ENCODE measurements around the gene UFM1.

The UFM1 gene

DNA sequence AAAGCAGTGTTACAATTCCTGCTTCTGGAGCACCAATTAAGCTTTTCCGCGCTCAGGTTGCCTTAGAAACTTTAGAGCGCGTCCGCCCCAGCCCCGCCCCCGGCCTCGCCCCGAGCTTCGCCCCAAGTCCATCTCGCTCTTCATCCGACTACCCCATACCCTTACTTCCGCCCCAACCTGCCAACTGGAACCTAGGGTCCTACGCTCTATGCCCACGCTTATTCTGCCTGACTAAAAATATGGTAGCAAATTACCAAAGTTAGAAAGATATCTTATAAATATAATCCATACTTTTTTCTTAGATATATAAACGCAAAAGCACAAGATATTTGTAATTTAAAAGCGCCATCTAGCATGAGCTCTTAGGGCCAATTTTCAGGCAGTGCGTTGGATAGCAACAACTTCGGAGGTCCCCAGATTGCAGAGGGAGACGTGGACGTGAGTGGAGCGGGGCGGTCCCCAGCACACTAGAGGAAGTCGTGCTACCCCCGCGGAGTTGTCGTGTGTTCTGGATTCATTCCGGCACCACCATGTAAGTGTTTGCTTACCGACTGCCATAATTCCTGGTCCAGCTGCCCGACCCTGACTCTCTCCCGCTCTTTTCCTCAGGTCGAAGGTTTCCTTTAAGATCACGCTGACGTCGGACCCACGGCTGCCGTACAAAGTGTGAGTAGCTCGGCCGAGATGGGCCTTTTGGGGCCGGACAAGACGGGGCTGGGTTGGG lies at the start of gene UFM1:
Gene UFM1 (plus strand): TSS at position 462 of the 724 bp plus-strand sequence. CDS start 69 bp downstream, at position 531.
- H2AFZ ChIP-seq (ENCODE audit: low read length), result peak within 1 kb of the TSS; percentile 77
- no peaks in the 10 kb centered on the region for H3F3A ChIP-seq (ENCODE audit: insufficient read depth, low read length)
- peak within 1 kb of the TSS; percentile 85 for H3K4me3 ChIP-seq (ENCODE audit: low read length)
- peak within 1 kb of the TSS; percentile 90 for H3K9ac ChIP-seq (ENCODE audit: low read length)
- H3K27me3 ChIP-seq (replicated peaks; ENCODE audit: insufficient read depth, low read length), result no peaks in the 10 kb centered on the region
- peak within 1 kb of the TSS; percentile 60 for H3K4me2 ChIP-seq (ENCODE audit: low read depth, low read length)
- no peaks in the 10 kb centered on the region for H3K9me2 ChIP-seq (replicated peaks; ENCODE audit: insufficient read depth, low read length)
- H3K79me2 ChIP-seq (ENCODE audit: low read length), result peaks cover 28% of the 10 kb centered on the region
- 0 out of 2 replicates have a peak, but pooled peaks cover 5% of the 10 kb centered on the region for H3K4me1 ChIP-seq (ENCODE audit: low read length)
- peak within 1 kb of the TSS; percentile 70; the same call in 1 of the 2 replicates for H3K27ac ChIP-seq (ENCODE audit: low read length)
- peak; percentile 85 for DNase-seq
- no peaks in the 10 kb centered on the region for H3K36me3 ChIP-seq (replicated peaks; ENCODE audit: insufficient read depth, low read length)
- no peaks in the 10 kb centered on the region for H3K9me3 ChIP-seq (replicated peaks; ENCODE audit: insufficient read depth, low read length)
- H4K20me1 ChIP-seq (ENCODE audit: insufficient read depth, low read length), result no peaks in the 10 kb centered on the region
- TF ChIP-seq, protein P1, sequence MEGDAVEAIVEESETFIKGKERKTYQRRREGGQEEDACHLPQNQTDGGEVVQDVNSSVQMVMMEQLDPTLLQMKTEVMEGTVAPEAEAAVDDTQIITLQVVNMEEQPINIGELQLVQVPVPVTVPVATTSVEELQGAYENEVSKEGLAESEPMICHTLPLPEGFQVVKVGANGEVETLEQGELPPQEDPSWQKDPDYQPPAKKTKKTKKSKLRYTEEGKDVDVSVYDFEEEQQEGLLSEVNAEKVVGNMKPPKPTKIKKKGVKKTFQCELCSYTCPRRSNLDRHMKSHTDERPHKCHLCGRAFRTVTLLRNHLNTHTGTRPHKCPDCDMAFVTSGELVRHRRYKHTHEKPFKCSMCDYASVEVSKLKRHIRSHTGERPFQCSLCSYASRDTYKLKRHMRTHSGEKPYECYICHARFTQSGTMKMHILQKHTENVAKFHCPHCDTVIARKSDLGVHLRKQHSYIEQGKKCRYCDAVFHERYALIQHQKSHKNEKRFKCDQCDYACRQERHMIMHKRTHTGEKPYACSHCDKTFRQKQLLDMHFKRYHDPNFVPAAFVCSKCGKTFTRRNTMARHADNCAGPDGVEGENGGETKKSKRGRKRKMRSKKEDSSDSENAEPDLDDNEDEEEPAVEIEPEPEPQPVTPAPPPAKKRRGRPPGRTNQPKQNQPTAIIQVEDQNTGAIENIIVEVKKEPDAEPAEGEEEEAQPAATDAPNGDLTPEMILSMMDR (IDR thresholded peaks at IDR 0.05; ENCODE audit: low read length), result no peak
- TF ChIP-seq EZH2 (optimal IDR thresholded peaks at IDR 0.05; ENCODE audit: low read depth, low read length) (no peak), EZH2phosphoT487 (IDR thresholded peaks at IDR 0.05; ENCODE audit: low read length) (no peak)

DNA sequence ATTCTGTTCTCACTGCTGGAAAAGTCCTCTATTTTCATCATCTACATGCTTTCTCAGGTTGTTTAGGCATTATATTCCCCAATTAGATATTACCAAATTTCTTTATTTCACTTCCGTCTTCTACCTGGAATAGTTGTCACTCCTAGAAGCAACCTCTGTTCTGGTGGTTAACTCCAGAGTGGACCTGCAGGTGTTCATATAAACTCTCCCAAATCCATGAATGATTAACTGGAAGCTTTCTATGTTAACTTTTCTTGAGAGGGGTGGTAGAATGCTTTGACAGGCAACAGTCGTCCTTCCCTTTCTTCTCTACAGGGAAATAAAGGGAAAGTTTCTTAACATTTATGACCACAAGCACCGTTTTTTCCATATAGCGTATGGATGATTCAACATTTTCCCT lies 48.4 kb upstream of the UFM1 start:
- no peaks in the 10 kb centered on the region for H3K79me2 ChIP-seq (ENCODE audit: low read length)
- no peaks in the 10 kb centered on the region for H3F3A ChIP-seq (ENCODE audit: insufficient read depth, low read length)
- no peaks in the 10 kb centered on the region for H3K9me2 ChIP-seq (replicated peaks; ENCODE audit: insufficient read depth, low read length)
- no peaks in the 10 kb centered on the region for H3K9me3 ChIP-seq (replicated peaks; ENCODE audit: insufficient read depth, low read length)
- H3K27ac ChIP-seq (ENCODE audit: low read length), result no peak overlapping the region
- no peak overlapping the region for H3K4me3 ChIP-seq (ENCODE audit: low read length)
- H4K20me1 ChIP-seq (ENCODE audit: insufficient read depth, low read length), result no peaks in the 10 kb centered on the region
- no peak overlapping the region for H3K4me2 ChIP-seq (ENCODE audit: low read depth, low read length)
- no peaks in the 10 kb centered on the region for H3K36me3 ChIP-seq (replicated peaks; ENCODE audit: insufficient read depth, low read length)
- no peak for DNase-seq
- H3K4me1 ChIP-seq (ENCODE audit: low read length), result no peaks in the 10 kb centered on the region
- H3K9ac ChIP-seq (ENCODE audit: low read length), result no peak overlapping the region
- H3K27me3 ChIP-seq (replicated peaks; ENCODE audit: insufficient read depth, low read length), result no peaks in the 10 kb centered on the region
- no peak overlapping the region for H2AFZ ChIP-seq (ENCODE audit: low read length)
- TF ChIP-seq EZH2phosphoT487 (IDR thresholded peaks at IDR 0.05; ENCODE audit: low read length) (no peak), EZH2 (optimal IDR thresholded peaks at IDR 0.05; ENCODE audit: low read depth, low read length) (no peak)
- TF ChIP-seq, protein P1 (IDR thresholded peaks at IDR 0.05; ENCODE audit: low read length), result no peak

DNA sequence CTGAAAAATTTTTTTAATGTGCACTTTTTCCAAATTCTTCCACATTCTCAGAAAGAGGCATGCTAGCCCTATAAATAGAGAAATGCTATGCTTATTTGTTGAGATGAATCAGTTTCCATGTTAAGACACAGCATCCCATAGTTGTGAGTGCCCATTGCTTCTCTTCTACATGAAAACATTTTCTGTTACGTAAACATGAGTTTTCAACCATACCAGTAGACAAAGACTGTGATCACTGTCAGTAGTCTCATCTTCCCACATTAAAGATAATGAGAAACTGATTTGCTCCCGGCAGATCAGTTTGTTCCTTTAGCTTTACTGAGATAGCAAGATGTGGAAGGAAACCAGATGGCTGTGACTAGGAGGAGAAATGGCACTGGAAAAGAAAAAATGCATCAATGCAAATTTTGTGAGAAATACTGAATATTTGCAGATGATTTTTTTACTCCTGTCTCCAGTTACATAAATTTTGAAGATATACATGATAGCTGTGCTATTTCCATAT lies 45.8 kb upstream of the UFM1 start:
- Histone ChIP-seq H3K4me2 (ENCODE audit: low read depth, low read length) (no peak overlapping the region), H3K27ac (ENCODE audit: low read length) (no peak overlapping the region), H3K9ac (ENCODE audit: low read length) (no peak overlapping the region), H3K9me2 (replicated peaks; ENCODE audit: insufficient read depth, low read length) (no peaks in the 10 kb centered on the region), H2AFZ (ENCODE audit: low read length) (no peak overlapping the region), H3K27me3 (replicated peaks; ENCODE audit: insufficient read depth, low read length) (no peaks in the 10 kb centered on the region), H3K4me3 (ENCODE audit: low read length) (no peak overlapping the region), H3K36me3 (replicated peaks; ENCODE audit: insufficient read depth, low read length) (no peaks in the 10 kb centered on the region), H3K4me1 (ENCODE audit: low read length) (no peaks in the 10 kb centered on the region), H3K79me2 (ENCODE audit: low read length) (no peaks in the 10 kb centered on the region), H3F3A (ENCODE audit: insufficient read depth, low read length) (no peaks in the 10 kb centered on the region), H4K20me1 (ENCODE audit: insufficient read depth, low read length) (no peaks in the 10 kb centered on the region), H3K9me3 (replicated peaks; ENCODE audit: insufficient read depth, low read length) (no peaks in the 10 kb centered on the region)
- no peak for TF ChIP-seq EZH2phosphoT487 (IDR thresholded peaks at IDR 0.05; ENCODE audit: low read length)
- TF ChIP-seq, protein P1 (IDR thresholded peaks at IDR 0.05; ENCODE audit: low read length), result no peak
- TF ChIP-seq EZH2 (optimal IDR thresholded peaks at IDR 0.05; ENCODE audit: low read depth, low read length), result no peak
- no peak for DNase-seq
